Fibroblast of the aortic adventitia (primary cell): Measurements from ENCODE around the gene MARCKS. TPM values are rescaled to one million over a fixed set of nuclear protein-coding genes. Genes with fewer than 3 reads are reported as not detected.
A peak's percentile ranks its signal among the peaks of the same experiment; 100 is the strongest.

Experiments used
- DNase-seq: peaks from one replicate; pipeline ENCODE4 v3.0.0-alpha.2; 2010; ENCODE audit warnings: low read depth
- H3K4me3 ChIP-seq: 2 replicates; pipeline ENCODE4 v1.5.1; 2011; ENCODE audit warnings: low read depth, mild to moderate bottlenecking, control low read depth, low read length, moderate library complexity
- total RNA-seq: library from RNA; depleted of rRNA; stranded (reverse); fragments of >200 nt; gene quantifications from 2 replicates; pipeline ENCODE4 v1.2.3, GENCODE V29; 2012; ENCODE audit warnings: low replicate concordance
- TF ChIP-seq, protein P1 (sequence below): IDR thresholded peaks from 2 replicates; pipeline ENCODE4 v1.5.1; 2011; ENCODE audit warnings: mild to moderate bottlenecking, low read length, control low read depth, inconsistent platforms; ENCODE audit not compliant: insufficient read depth

MARCKS gene
- total RNA-seq, 1 donor: 122 TPM

DNA sequence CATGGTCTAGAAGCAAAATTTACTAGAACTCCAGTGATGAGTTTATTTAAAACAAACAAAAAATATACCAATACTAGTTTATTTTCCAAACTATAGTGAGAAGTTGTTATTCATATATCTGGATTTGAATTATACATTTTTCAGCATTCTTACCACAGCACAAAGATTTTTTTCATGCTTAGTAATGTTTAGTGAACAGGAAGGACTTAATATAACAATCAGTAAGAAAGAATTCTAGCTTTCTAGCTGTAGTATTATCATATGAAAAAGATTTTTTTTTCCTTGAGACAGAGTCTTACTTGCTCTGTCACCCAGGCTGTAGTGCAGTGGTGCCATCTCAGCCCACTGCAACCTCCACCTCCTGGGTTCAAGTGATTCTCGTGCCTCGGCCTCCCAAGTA, 13.8 kb downstream of the MARCKS start:
- TF ChIP-seq, protein P1, sequence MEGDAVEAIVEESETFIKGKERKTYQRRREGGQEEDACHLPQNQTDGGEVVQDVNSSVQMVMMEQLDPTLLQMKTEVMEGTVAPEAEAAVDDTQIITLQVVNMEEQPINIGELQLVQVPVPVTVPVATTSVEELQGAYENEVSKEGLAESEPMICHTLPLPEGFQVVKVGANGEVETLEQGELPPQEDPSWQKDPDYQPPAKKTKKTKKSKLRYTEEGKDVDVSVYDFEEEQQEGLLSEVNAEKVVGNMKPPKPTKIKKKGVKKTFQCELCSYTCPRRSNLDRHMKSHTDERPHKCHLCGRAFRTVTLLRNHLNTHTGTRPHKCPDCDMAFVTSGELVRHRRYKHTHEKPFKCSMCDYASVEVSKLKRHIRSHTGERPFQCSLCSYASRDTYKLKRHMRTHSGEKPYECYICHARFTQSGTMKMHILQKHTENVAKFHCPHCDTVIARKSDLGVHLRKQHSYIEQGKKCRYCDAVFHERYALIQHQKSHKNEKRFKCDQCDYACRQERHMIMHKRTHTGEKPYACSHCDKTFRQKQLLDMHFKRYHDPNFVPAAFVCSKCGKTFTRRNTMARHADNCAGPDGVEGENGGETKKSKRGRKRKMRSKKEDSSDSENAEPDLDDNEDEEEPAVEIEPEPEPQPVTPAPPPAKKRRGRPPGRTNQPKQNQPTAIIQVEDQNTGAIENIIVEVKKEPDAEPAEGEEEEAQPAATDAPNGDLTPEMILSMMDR: no peak
- H3K4me3 ChIP-seq: no peak overlapping the region
- no peak for DNase-seq

DNA sequence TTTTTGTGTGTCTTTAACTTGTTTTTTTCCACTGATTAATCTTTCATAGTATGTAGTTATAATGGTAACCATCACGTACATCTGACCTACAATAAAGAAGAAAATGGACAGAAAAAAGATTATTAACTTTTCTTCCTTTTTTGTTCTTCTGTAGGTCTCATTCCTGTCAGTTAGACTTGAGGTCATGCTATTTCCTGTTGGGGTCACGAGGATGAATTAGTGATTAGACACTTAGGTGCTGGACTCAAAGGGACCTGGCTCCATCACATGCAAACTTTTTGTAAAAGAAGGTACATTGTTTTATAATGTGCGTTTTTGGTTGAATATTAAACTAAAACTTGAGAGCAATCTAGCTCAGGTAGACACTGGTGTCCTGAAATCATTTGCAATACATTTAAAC, 14.8 kb downstream of the MARCKS start:
- TF ChIP-seq, protein P1: no peak
- H3K4me3 ChIP-seq: no peak overlapping the region
- no peak for DNase-seq

DNA sequence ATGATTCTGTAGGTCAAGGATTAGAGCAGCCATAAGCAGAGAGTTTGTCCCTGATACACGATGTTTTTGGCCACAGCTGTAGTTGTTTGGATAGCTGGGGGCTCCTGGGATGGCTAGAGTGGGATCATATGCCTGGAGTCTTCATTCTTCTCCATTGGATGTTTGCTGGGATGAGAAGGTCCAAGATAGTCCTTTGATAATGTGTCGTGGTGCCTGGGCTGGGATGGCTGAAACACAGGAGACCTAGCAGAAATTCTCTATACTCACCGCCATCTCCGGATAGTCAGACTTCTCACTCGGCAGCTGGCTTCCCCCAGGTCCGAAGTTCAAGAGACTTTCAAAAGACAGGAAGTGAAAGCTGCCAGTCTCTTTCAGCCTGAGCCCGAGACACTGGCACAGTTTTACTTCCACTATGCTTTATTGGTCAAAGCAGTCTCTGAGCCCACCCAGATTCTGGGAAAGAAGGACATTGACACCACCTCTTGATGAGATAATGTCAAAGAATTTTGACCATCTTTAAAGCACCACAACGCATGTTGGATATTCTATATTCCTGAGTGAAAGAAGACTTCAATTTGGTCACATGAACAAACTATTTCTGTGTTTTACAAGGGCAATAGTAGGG, 16.0 kb downstream of the MARCKS start:
- no peak overlapping the region for H3K4me3 ChIP-seq
- TF ChIP-seq, protein P1: no peak
- DNase-seq: no peak

DNA sequence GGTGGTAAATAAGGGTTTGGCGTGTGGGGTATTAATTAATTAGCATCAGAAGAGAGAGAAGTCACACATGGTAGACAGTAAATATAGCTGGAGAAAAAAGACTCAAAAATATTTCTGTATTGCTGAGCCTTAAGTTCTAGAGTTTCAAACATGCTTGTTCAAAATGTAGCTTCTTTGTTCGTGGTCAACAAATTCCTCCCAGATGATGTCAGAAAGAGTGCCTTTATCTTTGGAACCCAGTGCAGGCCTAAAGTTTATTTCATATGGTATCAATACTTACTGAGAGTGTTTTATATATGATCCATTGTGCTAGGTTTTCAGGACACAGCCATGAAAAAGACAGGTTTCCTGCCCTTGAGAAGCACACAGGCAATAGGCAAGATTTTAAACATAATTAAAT, 18.3 kb downstream of the MARCKS start:
- peak; percentile 66 for DNase-seq
- TF ChIP-seq, protein P1: no peak
- H3K4me3 ChIP-seq: no peak overlapping the region

DNA sequence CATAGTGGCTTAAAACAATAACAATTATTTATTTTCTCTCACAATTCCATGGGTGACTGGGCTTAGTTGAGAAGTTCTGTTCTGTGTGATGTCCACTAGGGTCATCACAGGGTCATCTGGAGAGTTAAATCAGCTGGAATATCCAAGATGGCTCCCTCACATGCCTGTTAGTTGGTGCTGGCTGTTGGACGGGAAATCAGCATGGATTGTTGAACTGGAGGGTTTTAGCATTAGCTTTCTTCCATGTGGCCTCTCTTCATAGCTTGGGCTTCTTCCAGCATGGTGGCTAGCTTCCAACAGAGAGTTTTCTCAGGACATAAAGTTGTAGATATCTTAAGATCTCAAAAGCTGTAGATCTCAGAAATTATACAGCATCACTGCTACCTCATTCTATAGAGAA, 19.6 kb downstream of the MARCKS start:
- peak; percentile 40 for DNase-seq
- TF ChIP-seq, protein P1: no peak
- no peak overlapping the region for H3K4me3 ChIP-seq

DNA sequence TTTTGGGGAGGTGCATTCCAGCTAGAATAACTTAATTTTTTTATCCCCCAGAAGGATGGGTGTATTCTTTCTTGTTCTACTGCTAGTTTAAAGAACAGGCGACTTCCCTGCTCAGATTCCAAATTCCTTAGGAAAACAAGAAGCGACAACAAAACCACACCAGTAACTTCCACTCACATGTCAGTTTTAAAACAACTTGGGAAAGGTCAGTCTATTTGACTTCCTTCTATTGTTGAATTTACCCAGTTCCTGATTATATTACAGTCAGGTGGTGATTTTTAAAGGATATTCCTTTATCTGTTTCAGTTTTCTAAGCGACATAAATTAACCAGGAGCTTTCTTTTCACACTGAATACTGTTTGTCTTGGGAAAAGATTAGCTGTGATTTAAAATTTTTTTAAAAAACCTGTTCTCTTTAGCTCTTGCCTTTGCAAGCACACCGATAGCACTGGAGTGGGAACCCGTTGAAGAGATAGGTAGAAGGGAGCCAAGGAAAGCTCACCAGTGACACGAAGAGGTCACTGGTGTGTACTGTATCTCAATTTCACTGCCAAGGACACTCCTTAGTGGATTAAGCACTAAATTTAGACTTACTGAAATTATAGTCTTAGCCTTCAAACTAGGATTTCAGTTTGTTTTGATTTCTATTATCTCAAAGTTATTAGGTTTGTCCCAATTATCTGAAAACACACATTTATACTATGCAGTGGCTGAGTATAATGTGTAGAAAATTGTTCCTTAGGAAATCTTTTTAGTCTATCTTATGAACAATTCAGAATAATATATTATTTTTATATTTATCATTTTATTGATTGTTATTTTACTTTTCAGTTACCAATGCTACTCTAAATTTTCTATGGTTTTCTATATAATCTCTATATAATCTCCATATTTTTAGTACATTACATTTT, 22.3 kb downstream of the MARCKS start:
- TF ChIP-seq, protein P1: peak; percentile 84
- no peak overlapping the region for H3K4me3 ChIP-seq
- DNase-seq: peak; percentile 86
